ENCODE results near the gene CD200.

- no peak for TF ChIP-seq CTCF (conservative IDR thresholded peaks at IDR 0.05 in 1 of 2, IDR thresholded peaks at IDR 0.05 in 1 of 2; ENCODE audit: extremely low read depth in 1 of 2, insufficient read depth in 1 of 2, low read depth in 1 of 2, low read length in 2 of 2)
- TF ChIP-seq EZH2 (IDR thresholded peaks at IDR 0.05; ENCODE audit: borderline replicate concordance, low read length) = no peak
These were observed 13.3 kb upstream of the CD200 start for GRCh38 chr3:112319516-112320276.
